WTC11 (cell line): ENCODE data around the gene CD79A. TPM values are rescaled to one million over a fixed set of nuclear protein-coding genes. Genes with fewer than 3 reads are reported as not detected.

ENCODE experiments used
- AR ChIP-seq: fragments of 250-450 bp; sonication (Bioruptor Pico); IDR thresholded peaks from 2 replicates; pipeline ENCODE4 v1.9.0; 2021; ENCODE audit warnings: mild to moderate bottlenecking
- ATF2 ChIP-seq: sonication (generic); formaldehyde crosslinking; IDR thresholded peaks from 2 replicates; pipeline ENCODE4 v1.8.1; 2022; ENCODE audit warnings: low read depth, missing genetic modification reagents, borderline replicate concordance
- CBFB ChIP-seq: sonication (generic); formaldehyde crosslinking; IDR thresholded peaks from 2 replicates; pipeline ENCODE4 v1.8.1; 2022; ENCODE audit warnings: mild to moderate bottlenecking, low read depth, missing genetic modification reagents
- CREB1 ChIP-seq: sonication (generic); formaldehyde crosslinking; IDR thresholded peaks from 2 replicates; pipeline ENCODE4 v1.8.0; 2023; ENCODE audit warnings: mild to moderate bottlenecking, missing genetic modification reagents
- E2F1 ChIP-seq: sonication (generic); formaldehyde crosslinking; IDR thresholded peaks from 2 replicates; pipeline ENCODE4 v1.8.0; 2022; ENCODE audit warnings: mild to moderate bottlenecking, missing genetic modification reagents
- E2F4 ChIP-seq: sonication (generic); formaldehyde crosslinking; IDR thresholded peaks from 2 replicates; pipeline ENCODE4 v1.8.1; 2022; ENCODE audit warnings: low read depth, mild to moderate bottlenecking, moderate library complexity, missing genetic modification reagents, borderline replicate concordance
- ESRRA ChIP-seq: sonication (generic); formaldehyde crosslinking; IDR thresholded peaks from 2 replicates; pipeline ENCODE4 v1.8.1; 2022; ENCODE audit warnings: mild to moderate bottlenecking, missing genetic modification reagents, borderline replicate concordance
- FOXJ3 ChIP-seq: sonication (generic); formaldehyde crosslinking; IDR thresholded peaks from 2 replicates; pipeline ENCODE4 v1.9.0; 2021; ENCODE audit warnings: missing genetic modification reagents, mild to moderate bottlenecking, borderline replicate concordance
- FOXP4 ChIP-seq: sonication (generic); formaldehyde crosslinking; IDR thresholded peaks from 2 replicates; pipeline ENCODE4 v1.8.0; 2022; ENCODE audit warnings: mild to moderate bottlenecking, missing genetic modification reagents
- GABPB1 ChIP-seq: sonication (generic); formaldehyde crosslinking; IDR thresholded peaks from 2 replicates; pipeline ENCODE4 v1.8.1; 2023; ENCODE audit warnings: mild to moderate bottlenecking, missing genetic modification reagents
- IRF1 ChIP-seq: sonication (generic); formaldehyde crosslinking; IDR thresholded peaks from 2 replicates; pipeline ENCODE4 v1.8.0; 2023; ENCODE audit warnings: missing genetic modification reagents
- KAT7 ChIP-seq: sonication (generic); formaldehyde crosslinking; IDR thresholded peaks from 2 replicates; pipeline ENCODE4 v1.8.1; 2023; ENCODE audit warnings: missing genetic modification reagents, mild to moderate bottlenecking, borderline replicate concordance
- MAX ChIP-seq: sonication (generic); formaldehyde crosslinking; IDR thresholded peaks from 2 replicates; pipeline ENCODE4 v1.8.0; 2022; ENCODE audit warnings: mild to moderate bottlenecking, missing genetic modification reagents
- MXD4 ChIP-seq: fragments of 250-450 bp; sonication (Bioruptor Pico); IDR thresholded peaks from 2 replicates; pipeline ENCODE4 v1.8.0; 2021; ENCODE audit warnings: mild to moderate bottlenecking, moderate library complexity, borderline replicate concordance
- OVOL2 ChIP-seq: fragments of 250-450 bp; sonication (Bioruptor Pico); IDR thresholded peaks from 2 replicates; pipeline ENCODE4 v1.9.0; 2021; ENCODE audit warnings: mild to moderate bottlenecking, borderline replicate concordance
- PREB ChIP-seq: sonication (generic); formaldehyde crosslinking; IDR thresholded peaks from 2 replicates; pipeline ENCODE4 v1.8.1; 2022; ENCODE audit warnings: mild to moderate bottlenecking, missing genetic modification reagents, moderate library complexity, borderline replicate concordance
- RORB ChIP-seq: fragments of 250-450 bp; sonication (Bioruptor Pico); IDR thresholded peaks from 2 replicates; pipeline ENCODE4 v1.9.0; 2021; ENCODE audit warnings: mild to moderate bottlenecking
- SMAD4 ChIP-seq: sonication (generic); formaldehyde crosslinking; IDR thresholded peaks from 2 replicates; pipeline ENCODE4 v1.8.0; 2022; ENCODE audit warnings: mild to moderate bottlenecking, missing genetic modification reagents
- TEAD1 ChIP-seq: sonication (generic); formaldehyde crosslinking; IDR thresholded peaks from 2 replicates; pipeline ENCODE4 v1.8.0; 2022; ENCODE audit warnings: mild to moderate bottlenecking, missing genetic modification reagents
- TP53 ChIP-seq: sonication (generic); formaldehyde crosslinking; IDR thresholded peaks from 2 replicates; pipeline ENCODE4 v1.8.1; 2023; ENCODE audit warnings: mild to moderate bottlenecking, missing genetic modification reagents
- USF1 ChIP-seq: sonication (generic); formaldehyde crosslinking; IDR thresholded peaks from 2 replicates; pipeline ENCODE4 v1.8.0; 2022; ENCODE audit warnings: mild to moderate bottlenecking, missing genetic modification reagents
- ZBTB21 ChIP-seq: sonication (generic); formaldehyde crosslinking; IDR thresholded peaks from 2 replicates; pipeline ENCODE4 v1.8.1; 2023; ENCODE audit warnings: mild to moderate bottlenecking, missing genetic modification reagents, borderline replicate concordance
- ZNF138 ChIP-seq: sonication (generic); formaldehyde crosslinking; conservative IDR thresholded peaks from 2 replicates; pipeline ENCODE4 v1.8.1; 2022; ENCODE audit warnings: mild to moderate bottlenecking, moderate library complexity, missing genetic modification reagents
- ZNF423 ChIP-seq: fragments of 250-450 bp; sonication (Bioruptor Pico); IDR thresholded peaks from 2 replicates; pipeline ENCODE4 v2.1.2; 2022; ENCODE audit warnings: mild to moderate bottlenecking, moderate library complexity
- ZNF512 ChIP-seq: sonication (generic); formaldehyde crosslinking; IDR thresholded peaks from 2 replicates; pipeline ENCODE4 v1.8.1; 2022; ENCODE audit warnings: missing genetic modification reagents, borderline replicate concordance
- total RNA-seq: library from RNA; stranded (reverse); gene quantifications from 3 replicates; pipeline ENCODE4 v1.2.3, GENCODE V29; 2021

Gene CD79A
- total RNA-seq, 1 experiment from 2014 or later, result 0.42 TPM

- TF ChIP-seq ATF2 (CRISPR knock-in tag) (no peak), AR (CRISPR knock-in tag) (peak; percentile 87), RORB (no peak), FOXJ3 (no peak), MXD4 (CRISPR knock-in tag) (no peak), E2F1 (CRISPR knock-in tag) (no peak), KAT7 (CRISPR knock-in tag) (no peak), ZBTB21 (CRISPR knock-in tag) (0 out of 2 replicates have a peak, but pooled peaks have one; percentile 16), USF1 (no peak), OVOL2 (CRISPR knock-in tag) (no peak), ESRRA (0 out of 2 replicates have a peak, but pooled peaks have one; percentile 17), PREB (CRISPR knock-in tag) (no peak), IRF1 (CRISPR knock-in tag) (no peak), CBFB (CRISPR knock-in tag) (no peak), TP53 (no peak), CREB1 (CRISPR knock-in tag) (no peak), TEAD1 (CRISPR knock-in tag) (no peak), ZNF423 (CRISPR knock-in tag) (no peak), FOXP4 (CRISPR knock-in tag) (0 out of 2 replicates have a peak, but pooled peaks have one; percentile 46), GABPB1 (CRISPR knock-in tag) (no peak), ZNF512 (CRISPR knock-in tag) (no peak), E2F4 (no peak), SMAD4 (CRISPR knock-in tag) (no peak), ZNF138 (CRISPR knock-in tag) (no peak), MAX (no peak)
Observed at GRCh38 chr19:41871573-41872383, 5.3 kb upstream of the CD79A start (continued).
